ENCODE results near the gene USP17L21.
"Not testable (repeated sequence)": the region's sequence is repeated elsewhere in the genome, so short reads cannot be mapped to it uniquely, and the experiment has no call there.

DNA sequence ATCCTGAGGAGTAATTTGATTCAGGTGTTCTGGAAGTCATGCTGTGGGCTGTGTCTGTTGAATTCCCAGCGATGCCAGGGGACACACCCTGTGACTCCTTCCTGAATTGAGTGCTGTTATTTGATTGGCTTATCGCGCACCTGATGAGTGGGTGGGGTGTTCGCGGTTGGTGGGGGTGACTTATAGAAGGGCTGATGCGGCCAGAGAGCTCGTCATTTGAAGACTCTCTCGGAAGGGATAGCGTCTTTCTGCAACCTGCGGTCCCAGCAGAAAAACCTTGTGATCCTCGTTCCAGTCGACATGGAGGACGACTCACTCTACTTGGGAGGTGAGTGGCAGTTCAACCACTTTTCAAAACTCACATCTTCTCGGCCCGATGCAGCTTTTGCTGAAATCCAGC lies 4.6 kb downstream of the USP17L21 start, which contains the start of gene USP17L22:
- TF ChIP-seq, protein P1, sequence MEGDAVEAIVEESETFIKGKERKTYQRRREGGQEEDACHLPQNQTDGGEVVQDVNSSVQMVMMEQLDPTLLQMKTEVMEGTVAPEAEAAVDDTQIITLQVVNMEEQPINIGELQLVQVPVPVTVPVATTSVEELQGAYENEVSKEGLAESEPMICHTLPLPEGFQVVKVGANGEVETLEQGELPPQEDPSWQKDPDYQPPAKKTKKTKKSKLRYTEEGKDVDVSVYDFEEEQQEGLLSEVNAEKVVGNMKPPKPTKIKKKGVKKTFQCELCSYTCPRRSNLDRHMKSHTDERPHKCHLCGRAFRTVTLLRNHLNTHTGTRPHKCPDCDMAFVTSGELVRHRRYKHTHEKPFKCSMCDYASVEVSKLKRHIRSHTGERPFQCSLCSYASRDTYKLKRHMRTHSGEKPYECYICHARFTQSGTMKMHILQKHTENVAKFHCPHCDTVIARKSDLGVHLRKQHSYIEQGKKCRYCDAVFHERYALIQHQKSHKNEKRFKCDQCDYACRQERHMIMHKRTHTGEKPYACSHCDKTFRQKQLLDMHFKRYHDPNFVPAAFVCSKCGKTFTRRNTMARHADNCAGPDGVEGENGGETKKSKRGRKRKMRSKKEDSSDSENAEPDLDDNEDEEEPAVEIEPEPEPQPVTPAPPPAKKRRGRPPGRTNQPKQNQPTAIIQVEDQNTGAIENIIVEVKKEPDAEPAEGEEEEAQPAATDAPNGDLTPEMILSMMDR (conservative IDR thresholded peaks at IDR 0.05; ENCODE audit: low read depth, low read length) = not testable (repeated sequence)
- not testable (repeated sequence) for TF ChIP-seq CEBPB (IDR thresholded peaks at IDR 0.05; ENCODE audit: low read depth, low read length); RAD21 (IDR thresholded peaks at IDR 0.05; ENCODE audit: low read length); MXI1 (IDR thresholded peaks at IDR 0.05; ENCODE audit: borderline replicate concordance, low read depth, low read length); POLR2A (IDR thresholded peaks at IDR 0.05; ENCODE audit: low read depth, low read length); SMC3 (IDR thresholded peaks at IDR 0.05; ENCODE audit: low read depth, low read length); CHD1 (IDR thresholded peaks at IDR 0.05; ENCODE audit: low read depth, low read length); RFX5 (IDR thresholded peaks at IDR 0.05; ENCODE audit: low read depth, low read length)
- TF ChIP-seq, protein P2, sequence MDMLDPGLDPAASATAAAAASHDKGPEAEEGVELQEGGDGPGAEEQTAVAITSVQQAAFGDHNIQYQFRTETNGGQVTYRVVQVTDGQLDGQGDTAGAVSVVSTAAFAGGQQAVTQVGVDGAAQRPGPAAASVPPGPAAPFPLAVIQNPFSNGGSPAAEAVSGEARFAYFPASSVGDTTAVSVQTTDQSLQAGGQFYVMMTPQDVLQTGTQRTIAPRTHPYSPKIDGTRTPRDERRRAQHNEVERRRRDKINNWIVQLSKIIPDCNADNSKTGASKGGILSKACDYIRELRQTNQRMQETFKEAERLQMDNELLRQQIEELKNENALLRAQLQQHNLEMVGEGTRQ (IDR thresholded peaks at IDR 0.05; ENCODE audit: low read depth, low read length) = not testable (repeated sequence)
